GM12878 (cell line): ENCODE measurements around the gene CDH4. TPM values are rescaled to one million over a fixed set of nuclear protein-coding genes. Genes with fewer than 3 reads are reported as not detected.

Experiments
- ATAC-seq: fragments of 200-7000 bp; cut with Tn5 transposase; 3 replicates; pipeline ENCODE4 v1.9.1; 2020; ENCODE audit warnings: mild to moderate bottlenecking, moderate library complexity
- BruUV-seq: library from RNA; stranded (reverse); fragments of 400-500 nt; replicated peaks from 2 replicates; lab custom pipeline; 2021; lab: Mats Ljungman, UMichigan
- CTCF ChIA-PET: fragments of 300-600 bp; sonication (Branson Sonifier 250); formaldehyde crosslinking; extraction: SDS; loops from one replicate; lab custom pipeline; 2021; ENCODE audit warnings: inconsistent platforms; lab: Yijun Ruan, JAX
- POLR2A ChIA-PET: fragments of 350-600 bp; formaldehyde crosslinking; extraction: SDS; loops from one replicate; lab custom pipeline; 2021; ENCODE audit warnings: inconsistent platforms; lab: Charles Lee
- RAD21 ChIA-PET: fragments of 300-600 bp; sonication (Branson Sonifier 250); formaldehyde crosslinking; loops from one replicate; lab custom pipeline; 2023; ENCODE audit warnings: antibody characterized with exemption; ENCODE audit not compliant: unreplicated experiment; lab: Charles Lee
- SMC1A ChIA-PET: fragments of 300-600 bp; sonication (Branson Sonifier 250); formaldehyde crosslinking; loops from one replicate; lab custom pipeline; 2023; ENCODE audit not compliant: unreplicated experiment, uncharacterized antibody; lab: Charles Lee
- DNase-seq: peaks from one replicate; pipeline ENCODE4 v3.0.0-alpha.2; 2011; ENCODE audit warnings: low read depth, low spot score
- FAIRE-seq: peaks from 3 replicates; lab custom pipeline; 2011; peaks lifted over from hg19 to GRCh38; lab: Jason Lieb, UNC
- H2AFZ ChIP-seq: 2 replicates; pipeline ENCODE4 v1.6.0; 2011; ENCODE audit warnings: low read depth, low read length, control low read depth; ENCODE audit not compliant: control insufficient read depth
- H3K27ac ChIP-seq: 2 replicates; pipeline ENCODE4 v1.5.1; 2011; ENCODE audit warnings: control low read depth; ENCODE audit not compliant: control insufficient read depth, insufficient read depth
- H3K27me3 ChIP-seq, 2 experiments: replicated peaks in 1 of 2; 2 replicates each; pipeline versions ENCODE4 v1.6.0 to v1.6.1; 2011; ENCODE audit warnings: low read length in 1 of 2; ENCODE audit not compliant: control insufficient read depth in 2 of 2, insufficient read depth in 2 of 2
- H3K36me3 ChIP-seq, 2 experiments: 2 replicates each; pipeline ENCODE4 v1.5.1; 2011; ENCODE audit warnings: low read length in 1 of 2; ENCODE audit not compliant: control insufficient read depth in 2 of 2, insufficient read depth in 2 of 2
- H3K4me1 ChIP-seq: 2 replicates; pipeline ENCODE4 v1.6.1; 2011; ENCODE audit warnings: mild to moderate bottlenecking, low read length, moderate library complexity, mixed read lengths; ENCODE audit not compliant: control insufficient read depth, insufficient read depth
- H3K4me2 ChIP-seq: 2 replicates; pipeline ENCODE4 v1.6.0; 2011; ENCODE audit warnings: control low read depth; ENCODE audit not compliant: control insufficient read depth, insufficient read depth
- H3K4me3 ChIP-seq: fragments of 200-600 bp; sonication (generic); 2 replicates; pipeline ENCODE4 v1.5.1; 2016
- H3K79me2 ChIP-seq: 2 replicates; pipeline ENCODE4 v1.6.0; 2011; ENCODE audit warnings: low read length; ENCODE audit not compliant: control insufficient read depth, insufficient read depth
- H3K9ac ChIP-seq: 2 replicates; pipeline ENCODE4 v1.8.0; 2011; ENCODE audit warnings: low read length, control low read depth, mixed read lengths; ENCODE audit not compliant: control insufficient read depth, insufficient read depth
- H3K9me3 ChIP-seq: replicated peaks from 3 replicates; pipeline ENCODE4 v1.5.1; 2011; ENCODE audit warnings: mild to moderate bottlenecking, low read length; ENCODE audit not compliant: control insufficient read depth, insufficient read depth
- H4K20me1 ChIP-seq: 2 replicates; pipeline ENCODE4 v1.6.0; 2011; ENCODE audit not compliant: control insufficient read depth, insufficient read depth
- BACH1 ChIP-seq: fragments of 450-650 bp; IDR thresholded peaks from 2 replicates; pipeline ENCODE4 v1.6.1; 2017; ENCODE audit warnings: mild to moderate bottlenecking, borderline replicate concordance
- JUND ChIP-seq: IDR thresholded peaks from 2 replicates; pipeline ENCODE4 v1.6.1; 2012; ENCODE audit warnings: low read depth, mild to moderate bottlenecking, low read length, improper control_type of control experiment, moderate library complexity
- NBN ChIP-seq: fragments of 450-650 bp; IDR thresholded peaks from 2 replicates; pipeline ENCODE4 v1.6.1; 2016
- WRNIP1 ChIP-seq: IDR thresholded peaks from 2 replicates; pipeline ENCODE4 v1.6.1; 2011; ENCODE audit warnings: low read depth, low read length, improper control_type of control experiment, borderline replicate concordance
- whole genome bisulfite sequencing: methylation state at CpG from one replicate; pipeline ENCODE4 v1.1.6; 2016; ENCODE audit warnings: low lambda C conversion rate; ENCODE audit not compliant: insufficient replicate concordance, insufficient coverage; ENCODE audit errors: missing lambda C conversion rate; 5-methylcytosine and 5-hydroxymethylcytosine counted together
- in situ Hi-C: fragments of 300-500 bp; cut with MboI; formaldehyde crosslinking; loops from 9 replicates; pipeline ENCODE4 v1.14.3; 2018; ENCODE audit warnings: mixed read lengths
- intact Hi-C: fragments of 100-400 bp; cut with micrococcal nuclease; formaldehyde crosslinking; loops from one replicate; pipeline ENCODE4 v1.14.2; 2022; ENCODE audit not compliant: unreplicated experiment
- polyA plus RNA-seq, 11 experiments: library from polyadenylated mRNA; depleted of rRNA in 4 of 11; unstranded in 6 of 11; stranded (reverse) in 5 of 11; fragments of >200 nt; fragmentation: Nextera tagmentation in 4 of 11; fragmentation: Illumina TruSeq in 1 of 11; extraction: Ambion mirVana in 4 of 11; extraction: Trizol in 1 of 11; gene quantifications; 1 replicate in 1 of 11; 2 replicates in 10 of 11; pipeline versions ENCODE4 v1.2.1 to v1.2.3, GENCODE V29; 2011 to 2016; ENCODE audit warnings: inconsistent platforms in 2 of 11, missing spikeins in 2 of 11, low read depth in 1 of 11
- total RNA-seq, 4 experiments: library from RNA; depleted of rRNA in 3 of 4; stranded (reverse); fragments of >200 nt in 3 of 4; fragmentation: Illumina TruSeq in 1 of 4; extraction: Trizol in 1 of 4; gene quantifications; 2 replicates each; pipeline versions ENCODE4 v1.2.1 to v1.2.3, GENCODE V29; 2013 to 2021

CDH4 gene
- total and polyA plus RNA-seq, 10 of the 15 experiments (the other 5 are each of a cell fraction or from before 2014, with no cell fraction given): not detected

DNA sequence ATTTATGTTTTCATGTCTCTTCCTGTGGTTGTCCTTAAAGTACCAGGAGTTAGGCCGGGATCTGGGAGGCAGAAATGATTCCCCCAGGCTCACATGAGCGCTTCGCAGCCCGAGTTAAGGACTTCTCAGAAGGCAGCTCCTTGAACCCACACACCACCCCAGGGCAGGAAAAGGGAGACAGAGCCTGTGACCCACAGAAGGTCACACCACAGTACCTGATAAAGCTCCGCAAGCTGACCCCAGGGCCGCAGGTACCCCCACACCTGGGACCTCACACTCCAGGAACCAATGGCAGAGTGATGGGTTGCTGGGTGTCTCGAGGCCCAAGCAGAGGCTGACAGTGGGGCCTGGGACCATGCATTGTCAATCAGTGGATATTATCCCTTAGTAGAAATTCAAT is 207.6 kb downstream of the CDH4 start:
- CTCF ChIA-PET: no interaction called here
- no peak for DNase-seq
- H3K79me2 ChIP-seq: no peaks in the 10 kb centered on the region
- ATAC-seq: no peak
- no peaks in the 10 kb centered on the region; the same call in 2 of the 3 replicates for H3K9me3 ChIP-seq
- no peak for TF ChIP-seq NBN
- intact Hi-C loops (no loop called here), in situ Hi-C loops (no loop called here)
- no peaks in the 10 kb centered on the region for H3K36me3 ChIP-seq
- H3K27me3 ChIP-seq: no peaks in the 10 kb centered on the region
- no peak overlapping the region for H3K9ac ChIP-seq
- no peak overlapping the region for H3K4me2 ChIP-seq
- H3K4me1 ChIP-seq: no peaks in the 10 kb centered on the region
- H4K20me1 ChIP-seq: no peaks in the 10 kb centered on the region
- H3K27ac ChIP-seq: no peak overlapping the region
- RAD21 ChIA-PET: no interaction called here
- POLR2A ChIA-PET: no interaction called here
- 54% methylated on average over 7 of the region's 7 CpGs for WGBS
- no TSS peak for BruUV-seq
- no peak overlapping the region for H2AFZ ChIP-seq
- no peak for FAIRE-seq
- SMC1A ChIA-PET: no interaction called here
- H3K4me3 ChIP-seq: no peak overlapping the region

DNA sequence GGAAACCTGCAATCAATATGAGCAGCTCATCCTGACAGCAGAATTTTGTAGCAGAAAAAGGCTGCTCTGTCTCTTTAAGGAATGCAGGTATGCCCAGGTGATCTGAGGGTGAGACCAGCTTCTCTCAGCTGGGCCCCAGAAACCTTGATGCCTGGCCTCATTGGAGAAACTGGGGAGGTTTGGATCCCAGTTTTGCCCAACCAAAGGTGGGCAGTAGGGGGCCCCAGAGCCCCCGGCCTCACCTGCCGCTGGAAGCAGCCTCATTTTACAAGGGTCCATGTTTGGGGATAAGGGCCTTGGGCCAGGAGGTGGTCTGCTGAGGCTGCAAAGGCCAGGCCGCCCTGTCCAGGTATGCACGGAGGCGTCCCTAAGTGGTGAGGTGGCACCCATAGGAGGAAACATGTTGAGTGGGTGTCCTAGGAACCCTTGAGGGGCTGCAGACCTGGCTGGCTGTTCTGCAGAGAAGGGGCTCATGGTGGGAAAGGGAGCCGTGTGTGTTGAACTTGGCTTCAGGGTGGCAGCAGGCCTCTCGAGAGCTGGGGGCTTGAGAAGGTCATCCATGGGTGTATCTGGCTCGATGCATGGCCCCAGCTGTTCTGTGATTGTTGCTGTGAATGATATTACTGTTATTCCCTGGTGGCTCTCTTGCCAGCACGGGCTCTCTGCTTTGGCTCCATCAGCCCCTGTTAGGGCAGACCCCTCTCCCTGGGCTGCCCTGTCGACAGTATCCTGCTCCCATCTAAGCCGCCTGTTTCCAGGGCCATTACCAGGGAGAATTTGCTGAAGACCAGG is 208.4 kb downstream of the CDH4 start:
- no peak for FAIRE-seq
- Histone ChIP-seq H3K79me2 (no peaks in the 10 kb centered on the region), H3K36me3 (no peaks in the 10 kb centered on the region), H3K27ac (no peak overlapping the region), H3K4me1 (no peaks in the 10 kb centered on the region), H3K4me3 (no peak overlapping the region), H3K9ac (no peak overlapping the region), H3K4me2 (no peak overlapping the region), H3K27me3 (no peaks in the 10 kb centered on the region), H4K20me1 (no peaks in the 10 kb centered on the region), H2AFZ (no peak overlapping the region), H3K9me3 (no peaks in the 10 kb centered on the region; the same call in 2 of the 3 replicates)
- POLR2A ChIA-PET: no interaction called here
- RAD21 ChIA-PET: no interaction called here
- SMC1A ChIA-PET: no interaction called here
- intact Hi-C loops: no loop called here
- TF ChIP-seq JUND (no peak), WRNIP1 (no peak), BACH1 (no peak)
- DNase-seq: no peak
- CTCF ChIA-PET: no interaction called here
- no peak for ATAC-seq
- no TSS peak for BruUV-seq
- 30% methylated on average over 11 of the region's 11 CpGs for WGBS
- in situ Hi-C loops: no loop called here
